IPS-18a (cell line): ENCODE results near the gene POLRMT.
"Not testable (repeated sequence)": the region's sequence is repeated elsewhere in the genome, so short reads cannot be mapped to it uniquely, and the experiment has no call there.

Experiments
- H3K27ac ChIP-seq: one replicate; pipeline ENCODE4 v1.5.1; 2013; ENCODE audit warnings: low read length
- H3K27me3 ChIP-seq: one replicate; pipeline ENCODE4 v1.6.1; 2013; ENCODE audit warnings: mild to moderate bottlenecking, low read length; ENCODE audit not compliant: control insufficient read depth, insufficient read depth
- H3K36me3 ChIP-seq: one replicate; pipeline ENCODE4 v1.6.1; 2013; ENCODE audit warnings: low read depth, low read length; ENCODE audit not compliant: control insufficient read depth
- H3K4me1 ChIP-seq: one replicate; pipeline ENCODE4 v1.6.1; 2013; ENCODE audit warnings: low read depth, low read length; ENCODE audit not compliant: control insufficient read depth
- H3K4me3 ChIP-seq: one replicate; pipeline ENCODE4 v1.5.1; 2013; ENCODE audit warnings: low read length
- H3K9ac ChIP-seq: one replicate; pipeline ENCODE4 v1.6.1; 2013; ENCODE audit warnings: mild to moderate bottlenecking, low read length, moderate library complexity
- H3K9me3 ChIP-seq: one replicate; pipeline ENCODE4 v1.6.1; 2013; ENCODE audit warnings: low read depth, low read length; ENCODE audit not compliant: control insufficient read depth

Gene POLRMT

DNA sequence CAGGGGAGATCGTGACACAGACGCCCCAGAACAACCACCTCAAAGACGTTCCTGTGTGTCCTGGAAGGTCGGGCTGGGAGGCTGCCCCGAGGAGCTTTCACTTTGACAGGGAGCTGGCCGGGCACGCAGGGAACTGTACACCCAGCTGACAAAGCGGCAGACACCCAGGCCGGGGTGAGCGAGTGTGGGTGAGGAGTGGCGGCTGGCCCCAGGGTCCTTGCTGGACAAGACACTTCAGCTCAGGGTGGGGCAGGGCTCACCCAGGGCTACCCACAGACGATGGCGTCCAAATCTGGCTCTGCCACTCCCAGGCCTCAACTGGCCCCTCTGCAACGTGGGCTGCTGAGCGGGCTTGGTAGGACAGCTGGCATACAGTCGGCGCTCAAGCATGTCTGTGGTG, 8.4 kb upstream of the POLRMT start:
- Histone ChIP-seq H3K4me1 (no peaks in the 10 kb centered on the region), H3K27me3 (peaks cover 23% of the 10 kb centered on the region), H3K9me3 (no peaks in the 10 kb centered on the region), H3K4me3 (no peak overlapping the region), H3K27ac (no peak overlapping the region), H3K9ac (no peak overlapping the region), H3K36me3 (peaks cover 4% of the 10 kb centered on the region)

DNA sequence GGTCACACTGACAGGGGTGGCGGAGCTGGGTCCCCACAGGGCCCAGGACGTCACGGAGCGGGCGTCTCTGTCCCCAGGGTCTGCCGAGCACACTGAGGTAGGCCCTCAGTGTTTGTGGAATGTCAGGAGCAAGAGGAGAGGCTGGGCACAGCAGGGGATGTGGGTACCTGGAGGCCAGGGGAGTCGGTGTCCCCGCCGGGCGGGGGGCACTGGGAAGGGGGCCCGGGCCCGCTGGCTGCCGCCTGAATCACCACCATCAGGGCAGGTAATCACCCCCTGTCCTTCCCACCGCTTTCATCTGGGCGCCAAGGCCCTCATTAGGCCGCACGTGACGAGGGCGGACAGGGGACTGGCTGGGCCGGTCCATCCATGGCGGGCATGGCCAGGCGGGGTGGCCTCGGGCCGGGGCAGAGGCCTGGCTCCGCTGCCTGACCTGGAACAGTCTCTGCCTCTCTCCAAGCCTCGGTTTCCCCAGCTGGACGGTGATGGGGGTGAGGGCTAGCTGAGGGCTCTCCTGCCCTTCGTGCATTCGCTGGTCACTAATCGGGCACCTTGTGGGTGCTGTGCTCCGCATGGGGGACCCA, 7.4 kb upstream of the POLRMT start:
- Histone ChIP-seq H3K4me1 (no peaks in the 10 kb centered on the region), H3K27ac (no peak overlapping the region), H3K9ac (no peak overlapping the region), H3K9me3 (no peaks in the 10 kb centered on the region), H3K27me3 (peaks cover 23% of the 10 kb centered on the region), H3K4me3 (no peak overlapping the region), H3K36me3 (peaks cover 3% of the 10 kb centered on the region)

DNA sequence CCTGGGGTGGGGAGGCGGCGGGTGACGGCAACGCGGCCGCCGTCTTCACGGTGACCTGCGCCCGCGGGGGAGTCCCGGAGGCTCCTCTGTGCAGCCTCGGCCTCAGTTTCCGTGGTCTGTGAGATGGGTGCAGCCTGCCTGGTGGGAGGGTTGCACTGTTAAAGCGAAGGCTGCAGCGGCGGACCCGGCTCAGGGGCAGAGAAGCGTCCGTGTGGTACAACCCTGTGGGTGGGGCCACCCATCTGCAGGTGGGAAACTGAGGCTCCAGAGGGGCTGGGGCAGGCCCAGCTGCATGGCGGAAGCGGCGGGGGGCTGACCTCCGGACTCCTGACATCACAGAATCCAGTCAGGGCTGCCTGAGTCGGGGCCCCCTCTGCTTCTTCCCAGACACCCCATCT, 6.8 kb upstream of the POLRMT start:
- H3K36me3 ChIP-seq = peaks cover 3% of the 10 kb centered on the region
- no peak overlapping the region for H3K4me3 ChIP-seq

DNA sequence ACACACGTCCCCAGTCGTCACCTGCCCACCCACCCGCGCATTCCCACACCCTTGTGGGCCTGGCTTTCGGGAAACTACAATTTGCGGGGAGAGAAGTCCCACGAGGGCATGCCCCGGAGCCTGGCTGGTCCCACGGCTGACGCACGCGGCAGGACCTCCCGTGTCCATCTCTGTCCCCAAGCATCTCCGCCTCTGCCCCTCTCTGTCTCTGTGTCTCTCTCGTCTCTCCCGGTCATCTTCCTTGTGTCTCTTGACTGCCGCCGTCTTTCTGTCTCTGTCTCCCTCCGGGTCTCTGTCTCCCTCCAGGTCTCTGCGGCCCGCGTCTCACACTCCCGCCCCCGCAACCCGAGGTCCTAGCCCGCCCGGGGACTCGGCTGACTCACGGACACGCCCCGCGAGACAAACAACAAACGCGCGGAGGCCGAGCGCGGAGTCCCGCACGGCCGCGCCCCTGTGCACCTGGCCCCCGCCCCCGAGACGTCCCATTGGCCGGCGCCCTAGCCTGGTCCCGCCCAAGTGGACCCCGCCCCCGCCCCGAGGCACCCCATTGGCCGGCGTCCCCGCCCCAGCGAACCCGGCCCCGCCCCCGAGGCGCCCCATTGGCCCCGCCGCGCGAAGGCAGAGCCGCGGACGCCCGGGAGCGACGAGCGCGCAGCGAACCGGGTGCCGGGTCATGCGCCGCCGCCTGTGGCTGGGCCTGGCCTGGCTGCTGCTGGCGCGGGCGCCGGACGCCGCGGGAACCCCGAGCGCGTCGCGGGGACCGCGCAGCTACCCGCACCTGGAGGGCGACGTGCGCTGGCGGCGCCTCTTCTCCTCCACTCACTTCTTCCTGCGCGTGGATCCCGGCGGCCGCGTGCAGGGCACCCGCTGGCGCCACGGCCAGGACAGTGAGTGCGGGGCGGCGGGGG, 6.2 kb upstream of the POLRMT start, which contains the start of gene FGF22:
TSS of gene FGF22 (plus strand) at position 627 of the 908 bp plus-strand sequence. CDS start at position 674, 47 bp downstream.
- peak within 1 kb of the TSS; percentile 48 for H3K4me3 ChIP-seq
- peaks cover 23% of the 10 kb centered on the region for H3K27me3 ChIP-seq
- H3K9ac ChIP-seq = no peak within 1 kb of the TSS
- no peaks in the 10 kb centered on the region for H3K4me1 ChIP-seq
- H3K9me3 ChIP-seq = no peaks in the 10 kb centered on the region
- no peaks in the 10 kb centered on the region for H3K36me3 ChIP-seq
- no peak within 1 kb of the TSS for H3K27ac ChIP-seq

More for the DNA sequence above, 6.8 kb upstream of the POLRMT start:
- peaks cover 23% of the 10 kb centered on the region for H3K27me3 ChIP-seq
- H3K27ac ChIP-seq = no peak overlapping the region
- no peaks in the 10 kb centered on the region for H3K4me1 ChIP-seq
- no peaks in the 10 kb centered on the region for H3K9me3 ChIP-seq
- no peak overlapping the region for H3K9ac ChIP-seq

DNA sequence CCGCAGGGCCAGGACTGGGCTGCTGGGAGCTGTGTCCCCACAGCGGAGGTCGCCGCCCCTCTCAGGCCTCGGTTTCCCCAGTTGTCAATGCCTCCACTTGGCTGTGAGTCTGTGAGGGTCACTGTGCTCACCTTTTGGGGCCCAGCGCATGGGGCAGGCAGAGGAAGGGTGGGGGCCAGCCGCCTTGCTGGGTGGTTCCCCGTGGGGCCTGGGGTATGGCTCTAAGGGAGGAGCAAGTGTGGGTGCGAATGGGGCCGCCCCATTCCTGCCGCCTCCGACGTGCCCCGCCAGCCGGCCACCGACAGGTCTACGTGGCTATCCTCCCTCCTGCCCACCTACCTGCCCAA, 5.5 kb upstream of the POLRMT start:
- Histone ChIP-seq H3K27ac (no peak overlapping the region), H3K36me3 (no peaks in the 10 kb centered on the region), H3K27me3 (peaks cover 23% of the 10 kb centered on the region), H3K9me3 (no peaks in the 10 kb centered on the region), H3K4me3 (no peak overlapping the region), H3K9ac (no peak overlapping the region), H3K4me1 (peaks cover 3% of the 10 kb centered on the region)

DNA sequence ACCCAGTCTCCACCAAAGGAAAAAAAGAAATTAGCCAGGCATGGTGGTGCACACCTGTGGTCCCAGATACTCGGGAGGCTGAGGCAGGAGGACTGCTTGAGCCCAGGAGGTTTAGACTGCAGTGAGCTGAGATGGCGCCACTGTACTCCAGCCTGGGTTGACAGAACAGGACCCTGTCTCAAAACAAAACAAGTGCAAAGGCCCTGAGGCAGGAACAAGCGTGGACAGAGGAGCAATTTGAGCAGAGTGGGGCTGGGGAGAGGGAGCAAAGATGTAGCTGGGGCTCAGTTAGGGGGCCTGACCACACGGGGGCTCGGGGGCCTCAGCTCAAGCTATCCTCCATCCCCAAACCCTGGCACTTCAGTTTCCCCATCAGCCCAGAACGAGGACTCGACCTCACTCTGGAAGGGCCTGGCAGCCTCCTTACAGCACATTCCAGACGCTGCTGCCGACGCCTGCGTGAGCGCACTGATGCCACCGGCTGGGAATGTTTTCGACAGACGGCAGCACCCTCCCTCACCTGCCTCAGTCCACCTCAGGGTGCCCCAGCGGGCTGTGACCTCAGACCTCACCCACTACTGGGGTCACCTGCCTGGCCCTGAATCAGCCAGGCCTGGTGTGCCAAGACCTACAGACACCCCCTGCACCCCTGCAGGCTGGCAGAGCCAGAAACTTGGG, 1.8 kb upstream of the POLRMT start:
- Histone ChIP-seq H3K36me3 (peaks cover 9% of the 10 kb centered on the region), H3K4me1 (peaks cover 3% of the 10 kb centered on the region), H3K4me3 (no peak overlapping the region), H3K27ac (no peak overlapping the region), H3K9me3 (no peaks in the 10 kb centered on the region), H3K9ac (no peak overlapping the region), H3K27me3 (peaks cover 23% of the 10 kb centered on the region)

DNA sequence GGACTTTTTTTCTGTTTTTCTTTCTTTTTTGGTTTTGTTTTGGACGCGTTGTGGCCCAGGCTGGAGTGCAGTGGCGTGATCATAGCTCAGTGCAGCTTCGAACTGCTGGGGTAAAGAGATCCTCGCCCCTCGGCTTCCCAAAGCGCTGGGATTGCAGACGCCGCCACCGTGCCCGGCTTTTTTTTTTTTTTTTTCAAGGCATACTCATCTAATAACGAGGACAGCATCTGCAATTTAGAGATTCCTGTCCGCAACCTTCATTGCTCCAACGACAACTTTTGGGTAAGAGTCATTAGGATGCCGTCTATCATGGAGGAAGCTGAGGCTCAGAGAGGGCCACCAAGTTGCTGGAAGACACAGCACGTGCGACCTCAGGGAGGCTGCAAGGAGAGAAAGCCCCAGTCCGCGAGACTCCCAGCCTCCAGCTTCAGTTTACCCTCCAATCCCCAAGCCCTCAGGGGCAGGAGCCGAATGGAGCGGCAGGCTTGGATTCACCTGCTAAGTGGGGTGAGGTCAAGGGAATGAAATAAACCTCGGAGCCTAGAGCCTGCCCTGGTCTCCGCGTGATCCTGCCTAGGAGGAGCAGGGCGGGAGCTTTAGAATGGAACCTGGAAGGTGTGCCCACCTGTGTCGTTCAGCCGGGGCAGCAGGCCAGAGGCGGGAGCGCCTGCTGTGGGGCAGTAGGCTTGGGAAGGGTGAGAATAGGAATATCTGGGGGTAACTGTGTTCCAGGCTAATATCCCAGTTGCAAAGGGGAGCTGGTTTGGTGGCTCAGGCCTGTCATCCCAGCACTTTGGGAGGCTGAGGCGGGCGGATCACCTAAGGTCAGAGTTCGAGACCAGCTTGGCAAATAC, 676 bp upstream of the POLRMT start:
- Histone ChIP-seq H3K36me3 (peaks cover 9% of the 10 kb centered on the region), H3K9ac (peak overlapping the region; percentile 86), H3K4me3 (peak overlapping the region; percentile 96), H3K27me3 (peaks cover 18% of the 10 kb centered on the region), H3K4me1 (peaks cover 3% of the 10 kb centered on the region), H3K9me3 (no peaks in the 10 kb centered on the region), H3K27ac (peak overlapping the region; percentile 8)

DNA sequence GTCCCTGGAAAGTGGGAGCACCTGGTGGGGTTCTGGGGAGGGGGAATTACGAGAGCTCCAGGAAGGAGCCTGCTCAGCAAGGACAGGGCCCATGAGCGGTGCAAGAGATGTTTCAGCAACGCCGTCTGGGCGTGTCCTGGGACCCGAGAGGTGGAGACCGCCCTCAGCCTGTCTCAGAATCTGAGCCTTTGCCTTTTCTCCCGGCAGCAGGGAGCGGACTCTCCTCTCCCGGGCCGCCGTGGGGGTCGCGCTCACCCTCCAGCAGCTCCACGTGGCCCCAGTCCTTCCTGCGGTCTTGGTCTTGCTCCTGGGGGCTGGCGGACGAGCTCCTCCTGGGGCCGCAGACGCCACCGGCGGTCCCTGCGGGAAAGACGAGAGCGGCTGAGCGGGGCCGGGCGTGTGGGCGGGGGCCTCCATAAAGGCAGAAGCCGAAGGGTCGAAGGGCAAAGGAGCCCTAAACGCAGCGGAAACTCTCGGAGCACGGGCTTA, 714 bp downstream of the POLRMT start:
- Histone ChIP-seq H3K9me3 (no peaks in the 10 kb centered on the region), H3K27ac (no peak overlapping the region), H3K4me1 (peaks cover 3% of the 10 kb centered on the region), H3K4me3 (peak overlapping the region; percentile 96), H3K27me3 (peaks cover 4% of the 10 kb centered on the region), H3K9ac (peak overlapping the region; percentile 86), H3K36me3 (peaks cover 9% of the 10 kb centered on the region)

DNA sequence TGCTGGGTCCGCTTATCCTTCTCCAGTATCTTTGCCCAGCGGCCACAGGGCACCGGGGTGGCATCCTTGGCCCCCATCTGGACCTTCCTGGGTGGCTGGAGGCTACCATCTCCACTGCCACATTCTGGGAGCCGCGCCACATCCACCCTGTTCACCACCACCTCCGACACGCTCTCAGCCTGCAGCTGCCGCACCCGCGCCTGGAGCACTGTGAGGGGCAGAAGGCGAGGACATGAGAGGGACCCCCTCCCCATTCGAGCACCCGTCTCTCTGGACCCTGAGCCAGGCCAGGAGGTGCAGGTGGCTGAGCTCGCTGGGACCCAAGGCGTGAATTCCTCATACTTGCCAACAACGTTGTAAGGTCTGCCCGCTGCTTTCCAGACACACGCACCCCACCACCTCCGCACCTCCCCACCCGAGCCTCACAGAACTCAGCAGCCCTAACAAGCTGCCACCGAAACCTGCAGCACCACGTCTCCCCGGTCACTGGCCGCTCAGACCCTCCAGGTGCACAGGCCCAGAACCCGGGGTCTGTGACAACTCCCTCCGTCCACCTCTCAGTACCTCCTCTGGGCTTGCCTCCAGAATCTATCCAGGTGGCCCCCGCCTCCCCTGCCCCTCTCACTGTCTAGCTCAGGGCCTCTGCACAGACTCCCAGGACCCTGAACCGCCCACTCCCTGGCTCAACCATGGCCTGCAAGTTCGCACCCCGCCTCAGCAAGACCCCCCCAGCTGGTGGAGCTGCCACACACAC, 3.2 kb downstream of the POLRMT start:
- H3K9me3 ChIP-seq = no peaks in the 10 kb centered on the region
- peaks cover 13% of the 10 kb centered on the region for H3K36me3 ChIP-seq
- no peak overlapping the region for H3K9ac ChIP-seq
- no peak overlapping the region for H3K4me3 ChIP-seq
- H3K27me3 ChIP-seq = no peaks in the 10 kb centered on the region
- H3K27ac ChIP-seq = no peak overlapping the region
- H3K4me1 ChIP-seq = peaks cover 3% of the 10 kb centered on the region

DNA sequence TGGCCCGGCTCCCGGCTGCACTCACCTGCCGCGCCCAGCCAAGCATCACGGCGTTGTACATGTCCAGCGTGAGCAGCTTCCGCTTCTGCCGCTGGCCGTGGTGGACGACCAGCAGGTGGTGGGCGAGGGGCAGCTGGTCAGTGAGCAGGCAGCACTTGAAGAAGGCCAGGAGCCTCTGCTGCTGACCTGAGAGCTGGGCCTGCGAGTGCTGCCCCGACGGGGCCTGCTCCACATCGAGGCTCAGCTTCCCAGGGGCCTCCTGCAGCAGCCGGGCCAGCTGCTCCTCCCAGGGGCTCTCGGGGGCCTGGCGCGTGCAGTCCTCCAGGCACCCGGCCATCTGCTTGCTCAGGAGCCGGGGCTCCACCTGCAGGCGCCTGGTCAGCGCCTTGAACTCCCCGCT, 3.8 kb downstream of the POLRMT start:
- peaks cover 14% of the 10 kb centered on the region for H3K36me3 ChIP-seq
- H3K27ac ChIP-seq, H3K9ac ChIP-seq, H3K4me3 ChIP-seq, H3K27me3 ChIP-seq, H3K9me3 ChIP-seq, H3K4me1 ChIP-seq: not testable (repeated sequence)
